Measurements from ENCODE around the gene SGMS1.
"Not testable (repeated sequence)": the region's sequence is repeated elsewhere in the genome, so short reads cannot be mapped to it uniquely, and the experiment has no call there.

SGMS1 gene

GRCh38 chr10:50623663-50624412 is at the start of gene SGMS1:
Gene SGMS1, minus strand, starts transcription at chr10:50623956. Its CDS starts 279,842 bp downstream, at chr10:50344114.
- DNase-seq, result peak; percentile 74 to 97 (median 82)

GRCh38 chr10:50672152-50672551 is 48.4 kb upstream of the SGMS1 start:
- intact Hi-C loops (cut with DNase I); DNase-seq: not testable (repeated sequence)

More at GRCh38 chr10:50623663-50624412, at the start of gene SGMS1:
- intact Hi-C loops (cut with DNase I), result loop anchor here (2.0 to 5.0 kb wide), 4 partner anchors 47 to 205 kb away; no protein-coding TSS in a partner anchor

- DNase-seq; intact Hi-C loops (cut with DNase I): not testable (repeated sequence)
Observed at GRCh38 chr10:50671645-50672044, 47.9 kb upstream of the SGMS1 start.

GRCh38 chr10:50669957-50670356 is 46.2 kb upstream of the SGMS1 start:
- DNase-seq; intact Hi-C loops (cut with DNase I): not testable (repeated sequence)

GRCh38 chr10:50667353-50667752 is 43.6 kb upstream of the SGMS1 start:
- intact Hi-C loops (cut with DNase I), result not testable (repeated sequence)

GRCh38 chr10:50662420-50662819 is 38.7 kb upstream of the SGMS1 start:
- DNase-seq, result not testable (repeated sequence)

More at GRCh38 chr10:50667353-50667752, 43.6 kb upstream of the SGMS1 start:
- not testable (repeated sequence) for DNase-seq

GRCh38 chr10:50661563-50661962 is 37.8 kb upstream of the SGMS1 start:
- intact Hi-C loops (cut with DNase I); DNase-seq: not testable (repeated sequence)

More at GRCh38 chr10:50662420-50662819, 38.7 kb upstream of the SGMS1 start:
- intact Hi-C loops (cut with DNase I), result not testable (repeated sequence)

- peak in 3 of 10 donors; percentile 12 to 77 (median 20) for DNase-seq
- intact Hi-C loops (cut with DNase I), result not testable (repeated sequence)
Observed at GRCh38 chr10:50659865-50660730, 36.3 kb upstream of the SGMS1 start.

- intact Hi-C loops (cut with DNase I), result not testable (repeated sequence)
- DNase-seq, result peak in 1 of 10 donors; percentile 79
Observed at GRCh38 chr10:50659016-50659864, 35.5 kb upstream of the SGMS1 start.

GRCh38 chr10:50658165-50658564 is 34.4 kb upstream of the SGMS1 start:
- intact Hi-C loops (cut with DNase I), result no loop called here
- peak in 1 of 10 donors; percentile 67 for DNase-seq

- no peak for DNase-seq
- intact Hi-C loops (cut with DNase I), result no loop called here
Observed at GRCh38 chr10:50653758-50654157, 30.0 kb upstream of the SGMS1 start.

- DNase-seq, result peak in 5 of 10 donors; percentile 27 to 73 (median 37)
- intact Hi-C loops (cut with DNase I), result no loop called here
Observed at GRCh38 chr10:50653142-50653541, 29.4 kb upstream of the SGMS1 start.

GRCh38 chr10:50651808-50652207 is 28.1 kb upstream of the SGMS1 start:
- intact Hi-C loops (cut with DNase I), result no loop called here

GRCh38 chr10:50650481-50650880 is 26.7 kb upstream of the SGMS1 start:
- intact Hi-C loops (cut with DNase I), result no loop called here
- DNase-seq, result no peak

More at GRCh38 chr10:50651808-50652207, 28.1 kb upstream of the SGMS1 start:
- no peak for DNase-seq

- no peak for DNase-seq
- intact Hi-C loops (cut with DNase I), result no loop called here
Observed at GRCh38 chr10:50648935-50649227, 25.1 kb upstream of the SGMS1 start.

GRCh38 chr10:50648089-50648934 is 24.6 kb upstream of the SGMS1 start:
- DNase-seq, result no peak
- intact Hi-C loops (cut with DNase I), result no loop called here

- DNase-seq; intact Hi-C loops (cut with DNase I): not testable (repeated sequence)
Observed at GRCh38 chr10:50647350-50647749, 23.6 kb upstream of the SGMS1 start.

- DNase-seq, result no peak
- intact Hi-C loops (cut with DNase I), result no loop called here
Observed at GRCh38 chr10:50645236-50645635, 21.5 kb upstream of the SGMS1 start.

- intact Hi-C loops (cut with DNase I), result no loop called here
- DNase-seq, result no peak
Observed at GRCh38 chr10:50641626-50642025, 17.9 kb upstream of the SGMS1 start.
